Neural progenitor cell (in vitro differentiated cells): ENCODE data around the gene PZP. TPM values are rescaled to one million over a fixed set of nuclear protein-coding genes. Genes with fewer than 3 reads are reported as not detected.

Experiments used
- DNase-seq: peaks from one replicate; pipeline ENCODE4 v3.0.0-alpha.2; 2016; ENCODE audit warnings: low spot score
- H2AFZ ChIP-seq: fragments of 200-600 bp; sonication (generic); replicated peaks from 2 replicates; pipeline ENCODE4 v1.6.1; 2016; ENCODE audit warnings: antibody characterized with exemption
- H3F3A ChIP-seq: fragments of 200-600 bp; sonication (generic); 2 replicates; pipeline ENCODE4 v1.6.1; 2016; ENCODE audit warnings: antibody characterized with exemption, low read depth
- H3K27ac ChIP-seq: fragments of 200-600 bp; sonication (generic); 2 replicates; pipeline ENCODE4 v1.5.1; 2016; ENCODE audit warnings: mild to moderate bottlenecking
- H3K27me3 ChIP-seq: fragments of 200-600 bp; sonication (generic); 2 replicates; pipeline ENCODE4 v1.6.1; 2016; ENCODE audit warnings: mild to moderate bottlenecking, moderate library complexity
- H3K36me3 ChIP-seq: fragments of 200-600 bp; sonication (generic); 2 replicates; pipeline ENCODE4 v1.5.1; 2016
- H3K4me1 ChIP-seq: fragments of 200-600 bp; sonication (generic); 2 replicates; pipeline ENCODE4 v1.6.1; 2016; ENCODE audit warnings: mixed run types
- H3K4me2 ChIP-seq: fragments of 200-600 bp; sonication (generic); 2 replicates; pipeline ENCODE4 v1.6.1; 2016
- H3K4me3 ChIP-seq: fragments of 200-600 bp; sonication (generic); 2 replicates; pipeline ENCODE4 v1.5.1; 2016
- H3K79me2 ChIP-seq: fragments of 200-600 bp; sonication (generic); 2 replicates; pipeline ENCODE4 v1.6.1; 2016; ENCODE audit warnings: low read depth
- H3K9ac ChIP-seq: fragments of 200-600 bp; sonication (generic); 2 replicates; pipeline ENCODE4 v1.6.1; 2016
- H3K9me3 ChIP-seq: fragments of 200-600 bp; sonication (generic); 2 replicates; pipeline ENCODE4 v1.5.1; 2016; ENCODE audit warnings: low read depth
- H4K20me1 ChIP-seq: fragments of 200-600 bp; sonication (generic); 2 replicates; pipeline ENCODE4 v1.6.1; 2016; ENCODE audit warnings: low read depth
- H3K27ac Mint-ChIP-seq: 3 replicates; pipeline ENCODE4 v1.8.0; 2021; ENCODE audit warnings: mixed read lengths
- H3K27me3 Mint-ChIP-seq: 2 replicates; pipeline ENCODE4 v1.8.0; 2022; ENCODE audit warnings: low read depth, mild to moderate bottlenecking, inconsistent platforms, moderate library complexity, mixed read lengths; ENCODE audit not compliant: insufficient read depth
- H3K36me3 Mint-ChIP-seq: 3 replicates; pipeline ENCODE4 v1.8.0; 2021; ENCODE audit warnings: mixed read lengths
- H3K4me1 Mint-ChIP-seq: 3 replicates; pipeline ENCODE4 v1.8.0; 2021; ENCODE audit warnings: mixed read lengths
- H3K4me3 Mint-ChIP-seq: 3 replicates; pipeline ENCODE4 v1.8.0; 2021; ENCODE audit warnings: mild to moderate bottlenecking, moderate library complexity, mixed read lengths
- H3K9me3 Mint-ChIP-seq: 3 replicates; pipeline ENCODE4 v1.8.0; 2020; ENCODE audit warnings: mixed read lengths
- CTCF ChIP-seq: fragments of 200-600 bp; sonication (generic); IDR thresholded peaks from 2 replicates; pipeline ENCODE4 v1.5.1; 2017; ENCODE audit warnings: antibody characterized with exemption, mild to moderate bottlenecking
- EZH2 ChIP-seq: fragments of 200-600 bp; sonication (generic); IDR thresholded peaks from 2 replicates; pipeline ENCODE4 v1.6.1; 2017; ENCODE audit warnings: antibody characterized with exemption, mild to moderate bottlenecking, moderate library complexity
- EZH2phosphoT487 ChIP-seq: fragments of 200-600 bp; sonication (generic); IDR thresholded peaks from 2 replicates; pipeline ENCODE4 v1.6.1; 2017; ENCODE audit warnings: antibody characterized with exemption
- total RNA-seq: library from RNA; depleted of rRNA; stranded (reverse); fragments of >200 nt; gene quantifications from 2 replicates; pipeline ENCODE4 v1.2.3, GENCODE V29; 2015; ENCODE audit warnings: low replicate concordance

The PZP gene
- not detected in 2 replicates for total RNA-seq

- Mint-ChIP-seq H3K9me3 (no peaks in the 10 kb centered on the region), H3K27me3 (no peaks in the 10 kb centered on the region), H3K27ac (no peak within 1 kb of the TSS), H3K4me3 (no peak within 1 kb of the TSS), H3K36me3 (no peaks in the 10 kb centered on the region), H3K4me1 (no peaks in the 10 kb centered on the region)
- no peak for TF ChIP-seq EZH2phosphoT487
- TF ChIP-seq CTCF: no peak
- TF ChIP-seq EZH2: no peak
- no peak within 1 kb of the TSS for H3K4me2 ChIP-seq
- no peak for DNase-seq
- H3K9ac ChIP-seq: no peak within 1 kb of the TSS
- no peaks in the 10 kb centered on the region for H3F3A ChIP-seq
- H2AFZ ChIP-seq: no peak within 1 kb of the TSS
- no peaks in the 10 kb centered on the region for H3K79me2 ChIP-seq
- H3K36me3 ChIP-seq: no peaks in the 10 kb centered on the region
- H4K20me1 ChIP-seq: no peaks in the 10 kb centered on the region
- H3K4me3 ChIP-seq: no peak within 1 kb of the TSS
- no peak within 1 kb of the TSS for H3K27ac ChIP-seq
- no peaks in the 10 kb centered on the region for H3K4me1 ChIP-seq
- no peaks in the 10 kb centered on the region for H3K27me3 ChIP-seq
- H3K9me3 ChIP-seq: no peaks in the 10 kb centered on the region
Measured at GRCh38 chr12:9208229-9208628, at the start of gene PZP. TSS of gene PZP (minus strand) at chr12:9208395. CDS start at chr12:9208341, 54 bp downstream.

GRCh38 chr12:9256758-9257405 lies 48.7 kb upstream of the PZP start:
- no peak overlapping the region for H3K4me2 ChIP-seq
- peaks cover 9% of the 10 kb centered on the region for H3K4me1 ChIP-seq
- Mint-ChIP-seq H3K27ac (no peak overlapping the region), H3K4me3 (no peak overlapping the region), H3K36me3 (peaks cover 3% of the 10 kb centered on the region), H3K4me1 (peaks cover 3% of the 10 kb centered on the region), H3K9me3 (no peaks in the 10 kb centered on the region), H3K27me3 (no peaks in the 10 kb centered on the region)
- no peak overlapping the region for H2AFZ ChIP-seq
- TF ChIP-seq CTCF: no peak
- H3K27ac ChIP-seq: no peak overlapping the region
- no peaks in the 10 kb centered on the region for H3K79me2 ChIP-seq
- no peaks in the 10 kb centered on the region for H3K27me3 ChIP-seq
- no peak for DNase-seq
- H3K9me3 ChIP-seq: no peaks in the 10 kb centered on the region
- no peaks in the 10 kb centered on the region for H3F3A ChIP-seq
- no peak overlapping the region for H3K9ac ChIP-seq
- H3K36me3 ChIP-seq: no peaks in the 10 kb centered on the region
- H4K20me1 ChIP-seq: no peaks in the 10 kb centered on the region
- H3K4me3 ChIP-seq: no peak overlapping the region

- no peaks in the 10 kb centered on the region for H3K9me3 Mint-ChIP-seq
- no peak overlapping the region for H3K27ac Mint-ChIP-seq
- TF ChIP-seq EZH2 (no peak), CTCF (no peak), EZH2phosphoT487 (no peak)
- no peak overlapping the region for H3K9ac ChIP-seq
- H3K27ac ChIP-seq: no peak overlapping the region
- H3K36me3 Mint-ChIP-seq: peaks cover 3% of the 10 kb centered on the region
- H4K20me1 ChIP-seq: no peaks in the 10 kb centered on the region
- no peak overlapping the region for H2AFZ ChIP-seq
- no peaks in the 10 kb centered on the region for H3K27me3 Mint-ChIP-seq
- no peaks in the 10 kb centered on the region for H3F3A ChIP-seq
- H3K4me3 Mint-ChIP-seq: no peak overlapping the region
- no peak for DNase-seq
- H3K36me3 ChIP-seq: no peaks in the 10 kb centered on the region
- no peak overlapping the region for H3K4me2 ChIP-seq
- peaks cover 3% of the 10 kb centered on the region for H3K4me1 Mint-ChIP-seq
- no peaks in the 10 kb centered on the region for H3K27me3 ChIP-seq
- H3K4me1 ChIP-seq: peaks cover 9% of the 10 kb centered on the region
- no peaks in the 10 kb centered on the region for H3K79me2 ChIP-seq
- H3K4me3 ChIP-seq: no peak overlapping the region
- H3K9me3 ChIP-seq: no peaks in the 10 kb centered on the region
Measured at GRCh38 chr12:9256341-9256740, 48.1 kb upstream of the PZP start.
